Mesodermal cell (in vitro differentiated cells): ENCODE measurements around the gene SCFD2.
A peak's percentile ranks its signal among the peaks of the same experiment; 100 is the strongest.
"Not testable (repeated sequence)": the region's sequence is repeated elsewhere in the genome, so short reads cannot be mapped to it uniquely, and the experiment has no call there.

Experiments used
- H3K27ac ChIP-seq: 2 replicates; pipeline ENCODE4 v1.7.0; 2013; ENCODE audit warnings: mild to moderate bottlenecking, low read depth, low read length, moderate library complexity; ENCODE audit not compliant: severe bottlenecking
- H3K36me3 ChIP-seq: 2 replicates; pipeline ENCODE4 v1.7.1; 2013; ENCODE audit warnings: mild to moderate bottlenecking, low read length, moderate library complexity; ENCODE audit not compliant: control insufficient read depth, insufficient read depth
- H3K4me1 ChIP-seq: one replicate; pipeline ENCODE4 v1.7.1; 2013; ENCODE audit warnings: mild to moderate bottlenecking, low read length; ENCODE audit not compliant: insufficient read depth, control insufficient read depth, poor library complexity, severe bottlenecking
- H3K4me3 ChIP-seq: 2 replicates; pipeline ENCODE4 v1.7.0; 2013; ENCODE audit warnings: low read length, control low read depth, mild to moderate bottlenecking; ENCODE audit not compliant: insufficient read depth, poor library complexity, severe bottlenecking; ENCODE audit errors: extremely low read depth
- H3K9me3 ChIP-seq: 2 replicates; pipeline ENCODE4 v1.7.1; 2013; ENCODE audit warnings: mild to moderate bottlenecking, low read length, moderate library complexity; ENCODE audit not compliant: control insufficient read depth
- WGBS, 2 experiments: methylation state at CpG; one replicate each; pipeline ENCODE4 v1.1.5; 2013; ENCODE audit warnings: missing lambda C conversion rate in 2 of 2; ENCODE audit not compliant: insufficient coverage in 2 of 2; 5-methylcytosine and 5-hydroxymethylcytosine counted together

The SCFD2 gene

DNA sequence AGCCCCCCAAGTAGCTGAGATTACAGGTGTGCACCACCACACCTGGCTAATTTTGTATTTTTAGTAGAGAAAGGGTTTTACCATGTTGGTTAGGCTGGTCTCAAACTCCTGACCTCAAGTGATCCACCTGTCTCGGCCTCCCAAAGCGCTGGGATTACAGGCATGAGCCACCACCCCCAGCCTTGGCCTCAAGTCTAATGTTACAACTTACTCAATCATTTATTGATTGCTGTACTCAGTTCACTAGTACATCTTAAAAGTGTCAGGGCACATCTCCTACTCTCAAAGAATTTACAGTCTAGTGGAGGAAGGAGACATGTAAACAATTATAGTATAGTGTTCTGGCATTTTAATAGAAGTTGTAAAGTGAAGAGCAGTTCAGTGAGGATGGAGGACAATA is 19.5 kb downstream of the SCFD2 start:
- not testable (repeated sequence) for H3K36me3 ChIP-seq, H3K4me1 ChIP-seq, H3K27ac ChIP-seq, H3K4me3 ChIP-seq, H3K9me3 ChIP-seq
- WGBS, 2 experiments = 100% methylated on average over 2 of the region's 2 CpGs; no CpG with 5 or more reads in 1 of the 2 experiments

- not testable (repeated sequence) for H3K4me1 ChIP-seq, H3K4me3 ChIP-seq, H3K36me3 ChIP-seq, H3K9me3 ChIP-seq, H3K27ac ChIP-seq
- 92 to 98% methylated on average over 9 to 12 of the region's 12 CpGs for WGBS, 2 experiments
Observed at GRCh38 chr4:53340145-53340544, 25.7 kb downstream of the SCFD2 start.

- H3K4me3 ChIP-seq, H3K27ac ChIP-seq, H3K4me1 ChIP-seq, H3K9me3 ChIP-seq, H3K36me3 ChIP-seq: not testable (repeated sequence)
- 84 to 96% methylated on average over 3 of the region's 6 CpGs for WGBS, 2 experiments
Observed at GRCh38 chr4:53334916-53335315, 30.9 kb downstream of the SCFD2 start.

GRCh38 chr4:53326535-53326934 is 39.3 kb downstream of the SCFD2 start:
- Histone ChIP-seq H3K4me1 (no peaks in the 10 kb centered on the region), H3K4me3 (no peak overlapping the region), H3K36me3 (no peaks in the 10 kb centered on the region), H3K9me3 (no peaks in the 10 kb centered on the region), H3K27ac (no peak overlapping the region)
- 100% methylated on average over 2 of the region's 3 CpGs; no CpG with 5 or more reads in 1 of the 2 experiments for WGBS, 2 experiments

DNA sequence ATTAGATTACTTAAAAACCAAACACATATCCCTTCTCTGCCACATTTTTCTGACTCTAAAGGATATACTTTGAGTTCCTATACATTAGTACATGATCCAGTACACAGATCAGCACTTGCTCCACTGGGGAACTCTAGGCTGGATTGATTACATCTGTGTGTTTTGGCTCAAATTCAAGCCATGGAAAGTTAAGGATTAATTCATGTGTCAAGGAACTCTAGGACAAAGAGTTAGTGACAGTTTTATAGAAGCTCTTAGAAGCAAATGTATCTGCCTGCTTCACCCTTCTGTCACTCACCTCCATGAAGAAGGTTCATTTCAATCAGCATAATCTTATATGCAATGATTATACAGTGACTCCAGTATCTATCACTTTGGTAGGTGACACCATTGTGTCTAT is 43.2 kb downstream of the SCFD2 start:
- no peaks in the 10 kb centered on the region for H3K9me3 ChIP-seq
- H3K36me3 ChIP-seq = no peaks in the 10 kb centered on the region
- no peak overlapping the region for H3K27ac ChIP-seq
- H3K4me3 ChIP-seq = no peak overlapping the region
- H3K4me1 ChIP-seq = no peaks in the 10 kb centered on the region

DNA sequence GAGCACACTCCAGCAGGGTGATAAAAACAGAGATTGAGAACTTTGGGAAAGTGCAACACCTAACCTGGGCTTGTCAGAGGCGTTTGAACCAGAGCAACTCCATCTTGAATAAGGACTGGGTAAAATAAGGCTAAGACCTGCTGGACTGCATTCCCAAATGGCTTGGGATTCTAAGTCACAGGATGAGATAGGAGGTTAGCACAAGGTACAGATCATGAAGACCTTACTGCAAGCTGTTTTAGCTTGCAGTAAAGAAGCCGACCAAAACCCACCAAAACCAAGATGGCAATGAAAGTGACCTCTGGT is 43.9 kb downstream of the SCFD2 start:
- WGBS, 2 experiments = 80 to 100% methylated on average over 2 of the region's 2 CpGs

DNA sequence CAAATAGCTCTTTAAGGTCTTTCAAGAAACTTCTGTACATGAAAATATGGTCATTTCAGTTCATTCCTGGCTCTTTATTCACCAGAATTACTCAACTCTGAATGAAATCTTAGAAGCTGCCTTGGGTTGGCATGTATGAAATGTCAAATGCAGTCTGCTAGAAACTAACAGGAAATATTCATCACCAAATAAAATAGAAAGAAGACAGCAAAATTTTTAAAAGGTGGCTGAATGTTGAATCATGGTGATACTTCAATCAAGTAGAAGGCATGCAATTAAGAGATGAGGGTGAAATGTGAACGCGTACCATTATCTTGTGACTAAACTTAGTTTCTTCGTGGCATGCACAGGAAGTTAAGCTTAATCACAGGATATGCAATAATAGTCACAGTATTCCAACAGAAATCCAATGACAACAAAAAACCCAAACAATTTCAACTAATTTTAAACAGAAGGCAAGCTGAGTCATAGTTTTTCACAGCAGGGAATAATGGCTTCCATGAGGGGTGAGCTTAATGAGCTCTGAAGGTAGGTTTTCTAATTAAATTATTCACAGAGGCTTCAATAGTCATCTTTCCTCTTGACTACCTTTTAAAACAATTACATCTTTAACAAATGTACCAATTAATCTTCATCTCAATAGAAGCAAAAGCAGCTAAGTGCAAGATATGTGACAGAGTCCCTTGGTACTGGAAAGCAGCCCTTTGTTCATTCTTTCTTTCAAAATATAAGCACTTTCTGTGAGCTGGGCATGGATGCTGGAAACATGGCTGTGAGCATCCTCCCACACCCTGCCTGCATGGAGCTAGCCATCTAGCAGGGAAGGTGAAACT is 44.5 kb downstream of the SCFD2 start:
- Histone ChIP-seq H3K4me1 (no peaks in the 10 kb centered on the region), H3K4me3 (no peak overlapping the region), H3K9me3 (no peaks in the 10 kb centered on the region), H3K36me3 (no peaks in the 10 kb centered on the region), H3K27ac (peak overlapping the region; percentile 0)
- WGBS, 2 experiments = 80% methylated on average over 2 of the region's 3 CpGs; no CpG with 5 or more reads in 1 of the 2 experiments

More for the DNA sequence above, 43.9 kb downstream of the SCFD2 start:
- H3K9me3 ChIP-seq = no peaks in the 10 kb centered on the region
- no peaks in the 10 kb centered on the region for H3K36me3 ChIP-seq
- peak overlapping the region; percentile 0 for H3K27ac ChIP-seq
- no peaks in the 10 kb centered on the region for H3K4me1 ChIP-seq
- no peak overlapping the region for H3K4me3 ChIP-seq

GRCh38 chr4:53315300-53315699 is 50.6 kb downstream of the SCFD2 start:
- Histone ChIP-seq H3K4me1 (no peaks in the 10 kb centered on the region), H3K4me3 (no peak overlapping the region), H3K9me3 (no peaks in the 10 kb centered on the region), H3K36me3 (no peaks in the 10 kb centered on the region), H3K27ac (no peak overlapping the region)
- WGBS, 2 experiments = 29 to 76% methylated on average over 1 of the region's 1 CpG

DNA sequence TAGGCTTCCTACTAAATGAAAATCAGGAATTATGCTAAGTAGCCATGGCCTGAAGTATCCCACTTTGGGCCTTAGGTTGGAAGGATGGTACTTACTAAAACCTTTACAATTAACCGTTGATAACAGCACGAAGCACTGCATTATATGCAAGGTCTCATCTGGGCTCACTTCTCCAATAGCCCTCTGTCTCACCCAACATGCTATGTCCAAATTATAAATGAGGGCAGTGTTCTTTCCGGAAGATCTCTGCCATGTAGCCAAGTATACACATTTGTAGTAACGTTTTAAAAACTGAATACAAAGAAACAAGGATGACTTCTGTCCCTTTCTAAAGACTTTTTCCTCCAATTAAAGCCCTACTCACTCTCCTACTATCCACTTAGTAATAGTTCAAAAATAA is 51.6 kb downstream of the SCFD2 start:
- whole genome bisulfite sequencing, 2 experiments = 70 to 87% methylated on average over 2 to 4 of the region's 4 CpGs
- H3K4me3 ChIP-seq = no peak overlapping the region
- H3K9me3 ChIP-seq = no peaks in the 10 kb centered on the region
- no peaks in the 10 kb centered on the region for H3K4me1 ChIP-seq
- no peaks in the 10 kb centered on the region for H3K36me3 ChIP-seq
- H3K27ac ChIP-seq = no peak overlapping the region

DNA sequence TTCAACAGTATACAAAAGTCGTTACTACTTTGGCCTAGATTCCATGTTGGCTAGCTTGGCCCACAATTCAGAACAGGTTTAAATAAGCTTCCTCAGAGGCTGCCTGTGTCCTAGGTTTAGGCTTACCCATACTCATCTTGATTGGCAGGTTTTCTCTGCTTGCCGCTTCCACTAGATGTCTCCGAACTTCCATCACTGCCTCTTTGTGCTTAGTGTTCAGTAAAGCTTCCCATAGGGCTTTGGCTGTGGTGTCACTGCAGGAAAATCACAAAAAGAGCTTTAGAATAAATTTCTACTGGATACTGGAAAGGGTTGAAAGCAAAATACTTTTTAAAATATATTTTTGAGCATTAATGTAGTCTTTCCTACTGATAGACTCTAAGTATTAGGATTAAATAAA is 52.4 kb downstream of the SCFD2 start:
- Histone ChIP-seq H3K36me3 (no peaks in the 10 kb centered on the region), H3K9me3 (no peaks in the 10 kb centered on the region), H3K27ac (no peak overlapping the region), H3K4me3 (no peak overlapping the region), H3K4me1 (no peaks in the 10 kb centered on the region)
- WGBS, 2 experiments = 43 to 78% methylated on average over 1 of the region's 3 CpGs

DNA sequence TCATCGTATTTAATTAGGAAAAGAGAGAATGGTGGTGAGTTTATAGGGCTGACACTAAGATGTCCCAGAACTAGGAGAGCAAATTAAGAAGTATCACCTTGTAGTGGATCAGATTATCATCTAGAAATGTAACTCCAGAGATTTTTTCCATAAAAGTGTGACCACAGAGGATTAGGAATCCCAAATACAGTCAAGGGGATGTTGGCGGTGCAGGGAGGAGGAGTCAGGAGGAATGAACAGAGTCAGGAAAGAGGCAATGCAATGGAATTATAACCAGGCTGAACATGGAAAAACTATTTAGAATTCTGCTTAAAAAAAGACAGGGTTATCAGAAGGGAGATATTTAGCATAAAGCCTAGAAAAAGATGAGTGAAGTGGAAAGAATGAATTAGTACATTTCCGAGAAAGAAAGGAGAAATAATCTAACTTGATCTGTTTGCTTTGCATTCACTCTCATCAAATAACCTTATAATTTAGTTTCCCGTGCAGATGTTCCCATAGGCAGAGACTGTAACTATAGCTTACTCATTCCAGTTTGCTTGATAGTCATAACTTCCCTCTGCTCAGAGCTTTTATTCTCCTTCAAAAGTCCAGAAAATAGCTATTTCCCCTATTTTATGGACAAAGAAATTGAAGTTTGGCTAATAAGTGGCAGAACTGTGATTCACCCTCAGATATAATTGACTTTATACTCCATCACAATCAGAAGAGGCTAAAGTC is 56.4 kb downstream of the SCFD2 start:
- Histone ChIP-seq H3K4me1 (no peaks in the 10 kb centered on the region), H3K4me3 (no peak overlapping the region), H3K36me3 (no peaks in the 10 kb centered on the region), H3K9me3 (no peaks in the 10 kb centered on the region), H3K27ac (no peak overlapping the region)
- 95 to 96% methylated on average over 2 to 3 of the region's 4 CpGs for WGBS, 2 experiments
